ENCODE data around the gene EPHB2.

The EPHB2 gene

DNA sequence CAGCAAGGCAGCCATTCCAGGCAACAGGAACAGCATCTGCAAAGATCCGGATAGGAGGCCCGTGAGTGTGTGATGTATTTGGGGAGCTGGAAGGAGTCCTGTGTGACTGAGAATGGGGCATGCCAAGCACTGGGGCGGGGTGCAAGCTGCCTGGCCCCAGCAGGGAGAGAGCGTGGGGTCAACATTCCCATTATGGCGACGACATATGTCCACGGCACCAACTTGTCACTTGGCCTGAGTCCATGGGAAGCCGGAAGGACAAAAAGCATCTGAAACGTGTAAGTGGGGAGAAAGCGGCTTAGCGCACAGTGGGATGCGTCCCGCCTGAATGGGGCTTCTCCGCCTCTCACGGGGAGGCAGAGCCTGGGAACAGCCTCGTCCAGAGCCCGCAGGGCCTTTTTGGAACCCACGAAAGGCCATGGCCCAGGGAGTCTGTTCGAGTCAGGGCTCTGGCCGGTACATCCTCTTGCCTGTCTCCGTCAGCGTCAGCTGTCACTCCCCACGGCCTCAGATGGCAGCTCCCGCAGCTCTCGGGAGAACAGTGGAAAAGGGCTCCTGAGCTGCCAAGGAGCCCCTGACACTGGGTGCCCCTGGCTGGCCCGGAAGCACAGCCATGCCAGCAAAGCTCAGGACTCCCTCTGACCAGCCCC lies 12.4 kb downstream of the EPHB2 start:
- no peak for DNase-seq

DNA sequence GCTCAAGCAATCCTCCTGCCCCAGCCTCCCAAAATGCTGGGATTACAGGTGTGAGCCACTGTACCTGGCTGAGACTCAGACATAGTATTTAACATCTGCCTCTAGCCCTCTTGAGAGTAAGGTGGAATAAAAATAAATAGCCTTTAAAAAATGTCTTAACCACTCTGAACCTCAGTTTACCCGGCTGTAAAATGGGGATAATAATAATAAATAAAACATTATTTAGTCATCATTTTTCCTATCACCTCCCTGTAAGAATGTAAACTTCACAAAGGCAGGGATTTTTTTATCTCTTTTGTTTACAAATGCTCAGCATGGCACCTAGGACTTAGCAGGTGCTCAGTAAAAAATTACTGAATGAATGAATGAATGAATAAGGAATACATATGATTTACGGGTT lies 17.2 kb downstream of the EPHB2 start:
- DNase-seq, result no peak

DNA sequence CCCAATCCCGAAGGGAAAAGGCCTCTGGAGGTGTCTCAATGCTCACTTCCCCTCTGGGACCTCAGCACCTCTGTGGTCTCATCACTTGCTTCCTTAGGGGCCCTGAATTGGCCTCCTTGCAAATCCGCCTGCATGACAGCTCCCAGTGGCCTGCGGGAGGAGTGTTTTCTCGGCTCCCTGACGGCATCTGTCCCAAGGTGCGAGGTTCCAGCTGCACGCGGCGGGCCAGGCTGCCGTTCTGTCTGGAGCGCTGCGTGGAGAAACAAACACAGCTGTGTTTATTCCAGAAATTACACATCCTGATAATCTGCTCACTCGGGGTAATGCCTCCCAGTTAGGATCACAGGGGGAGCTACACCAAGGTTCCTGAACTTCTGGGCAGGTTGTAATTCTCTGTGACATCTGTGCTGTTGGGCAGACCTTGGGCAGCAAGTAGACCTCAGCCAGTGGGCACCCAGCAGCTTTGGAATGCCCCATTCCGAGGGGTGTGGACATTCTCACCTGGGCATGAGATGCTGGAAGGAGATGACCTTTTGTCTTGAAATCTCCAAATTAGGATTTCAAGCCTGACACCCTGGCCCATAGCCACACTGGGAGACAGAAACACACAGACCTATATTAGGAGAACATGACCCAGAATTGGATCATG lies 18.2 kb downstream of the EPHB2 start:
- no peak for DNase-seq

DNA sequence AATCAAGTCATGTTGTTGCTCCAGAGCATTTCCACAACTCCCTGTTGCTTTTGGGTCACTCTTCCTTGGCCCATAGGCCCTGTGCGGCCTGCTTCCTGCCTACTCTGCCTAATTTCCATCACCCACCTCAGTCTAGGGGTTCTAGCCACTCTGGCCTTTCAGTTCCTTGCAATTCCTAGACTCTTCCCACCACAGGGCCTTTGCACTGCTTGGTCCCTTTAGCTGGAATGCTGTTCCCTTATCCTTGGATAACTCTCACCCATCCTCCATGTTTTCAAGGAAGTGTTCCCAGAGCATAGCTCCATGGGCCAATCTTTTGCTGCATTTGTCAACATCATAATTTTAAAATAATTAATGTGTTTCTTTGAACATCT lies 18.7 kb downstream of the EPHB2 start:
- DNase-seq, result no peak

DNA sequence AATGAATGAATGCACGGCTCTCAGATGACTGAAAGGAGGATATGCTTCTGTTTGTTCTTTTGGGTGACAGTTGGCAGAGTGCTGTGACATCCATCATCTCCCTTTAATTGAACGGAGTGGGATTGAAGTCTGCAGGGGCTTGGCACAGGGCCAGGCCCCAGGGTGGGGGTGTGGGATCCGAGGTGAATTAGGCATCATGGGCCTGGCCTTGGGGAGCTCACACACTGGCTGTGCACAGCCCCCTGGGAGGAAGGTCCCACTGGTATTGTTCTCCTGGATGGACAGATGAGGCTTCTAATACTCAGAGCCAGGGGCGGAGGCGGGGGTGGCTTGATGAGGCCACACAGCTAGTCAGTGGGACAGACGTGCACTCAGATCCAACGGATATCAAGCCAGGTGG lies 19.3 kb downstream of the EPHB2 start:
- no peak for DNase-seq

DNA sequence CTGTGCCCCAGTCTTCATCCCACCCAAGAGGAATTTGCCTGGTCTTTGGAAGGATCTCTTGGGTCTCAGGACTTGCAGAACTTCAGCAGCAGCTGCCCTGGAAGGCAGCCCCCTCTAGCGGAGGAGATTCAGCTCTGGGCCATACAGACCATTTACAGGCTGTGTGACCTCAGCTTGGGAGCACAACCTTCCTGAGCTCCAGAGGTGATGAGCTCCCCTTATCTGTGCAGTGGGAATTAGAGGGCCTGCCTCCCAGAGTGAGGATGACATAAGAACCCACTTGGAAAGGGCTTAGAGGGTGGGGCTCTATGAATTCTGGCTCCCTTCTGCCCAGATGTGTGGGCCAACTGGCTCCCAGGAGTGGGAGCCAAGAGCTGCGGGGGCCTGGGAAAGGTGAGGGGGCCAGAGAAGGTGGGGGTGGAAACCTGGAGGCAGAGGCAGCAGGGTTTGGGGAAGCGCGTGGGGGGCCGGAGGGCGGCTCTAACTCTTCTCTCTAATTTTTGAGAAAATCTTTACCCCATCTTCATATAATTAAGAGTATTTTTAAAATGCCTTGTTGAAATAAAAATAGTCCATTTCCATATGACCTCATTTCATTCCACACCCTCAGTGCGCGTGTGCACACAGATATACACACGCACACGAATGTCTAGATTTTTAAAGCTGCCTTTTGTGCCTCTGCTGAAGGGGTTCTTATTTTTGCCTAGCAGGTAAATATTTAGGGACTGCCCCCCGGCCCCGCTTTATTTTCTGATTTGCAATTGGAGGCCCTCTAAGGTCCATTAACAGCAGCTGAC lies 21.5 kb downstream of the EPHB2 start:
- DNase-seq, result no peak

DNA sequence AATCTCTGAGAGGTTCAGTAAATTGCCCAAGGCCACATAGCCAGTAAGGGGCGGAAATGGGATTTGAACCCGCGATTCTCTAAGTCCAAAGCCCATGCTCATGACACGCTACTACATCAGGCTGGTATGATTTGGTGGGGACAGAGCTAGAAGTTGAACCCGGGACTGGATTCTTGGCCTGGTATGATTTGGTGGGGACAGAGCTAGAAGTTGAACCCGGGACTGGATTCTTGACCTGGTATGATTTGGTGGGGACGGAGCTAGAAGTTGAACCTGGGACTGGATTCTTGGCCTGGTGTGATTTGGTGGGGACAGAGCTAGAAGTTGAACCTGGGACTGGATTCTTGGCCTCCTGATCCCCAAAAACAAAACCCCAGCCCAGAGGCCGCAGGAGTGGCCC lies 23.0 kb downstream of the EPHB2 start:
- DNase-seq, result no peak

DNA sequence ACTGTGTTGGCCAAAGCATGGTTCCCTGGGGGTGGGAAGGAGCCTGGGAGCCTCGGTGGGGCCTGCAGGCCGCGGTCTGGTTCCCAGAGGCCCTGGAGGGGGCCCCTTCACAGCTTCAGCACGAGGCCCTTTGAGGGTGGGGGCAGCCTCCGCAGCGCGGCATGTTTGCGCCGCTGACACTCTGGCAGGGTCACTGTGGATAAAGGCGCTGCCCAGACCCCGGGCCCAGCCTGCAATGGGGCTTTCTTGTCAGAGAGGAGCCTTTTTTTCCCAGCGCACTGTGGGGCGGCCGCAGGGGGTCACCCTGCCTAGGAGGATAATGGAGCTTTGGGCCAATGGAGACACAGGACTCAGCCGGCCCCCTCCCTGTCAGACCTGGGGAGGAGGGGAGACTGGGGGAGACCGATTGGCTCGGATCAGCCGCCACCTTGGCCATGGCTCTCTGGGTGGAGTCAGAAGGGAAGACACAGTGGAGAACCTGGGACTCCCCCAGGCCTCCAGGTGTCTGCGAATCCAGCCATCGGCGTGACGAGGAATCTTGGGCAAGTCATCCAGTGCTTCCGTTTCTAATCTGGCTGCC lies 26.0 kb downstream of the EPHB2 start:
- DNase-seq, result no peak

DNA sequence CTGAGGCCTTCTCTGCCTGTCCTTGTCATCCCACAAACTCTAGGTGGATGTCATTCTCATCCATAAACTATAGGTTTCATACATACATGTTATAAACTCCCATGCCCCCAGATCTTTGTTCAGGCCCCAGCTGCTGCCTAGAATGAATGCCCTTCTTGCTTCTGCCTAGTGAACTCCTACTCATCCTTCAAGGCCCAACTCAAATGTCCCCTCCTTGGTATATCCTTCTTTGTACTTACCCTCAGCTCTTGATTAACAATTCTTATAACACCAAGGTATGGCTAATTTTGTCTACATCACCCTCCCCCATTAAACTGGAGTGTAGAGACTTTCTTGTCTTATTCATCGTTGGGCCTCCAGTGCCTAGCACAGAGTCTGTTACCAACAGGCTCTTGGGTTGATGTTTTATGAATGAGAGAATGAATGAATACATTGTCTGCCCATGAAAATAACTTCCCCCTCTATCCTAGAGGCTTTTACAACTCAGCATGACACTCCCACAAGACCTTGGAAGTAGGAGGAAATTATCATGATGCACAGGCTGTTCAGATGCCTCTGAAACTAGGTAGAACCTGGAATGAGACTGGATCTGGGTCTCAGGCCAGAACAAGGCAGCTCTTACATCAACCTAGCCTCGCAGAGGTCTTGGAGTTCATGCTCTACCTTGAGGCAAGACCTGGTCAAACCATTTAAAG lies 26.9 kb downstream of the EPHB2 start:
- DNase-seq, result no peak

DNA sequence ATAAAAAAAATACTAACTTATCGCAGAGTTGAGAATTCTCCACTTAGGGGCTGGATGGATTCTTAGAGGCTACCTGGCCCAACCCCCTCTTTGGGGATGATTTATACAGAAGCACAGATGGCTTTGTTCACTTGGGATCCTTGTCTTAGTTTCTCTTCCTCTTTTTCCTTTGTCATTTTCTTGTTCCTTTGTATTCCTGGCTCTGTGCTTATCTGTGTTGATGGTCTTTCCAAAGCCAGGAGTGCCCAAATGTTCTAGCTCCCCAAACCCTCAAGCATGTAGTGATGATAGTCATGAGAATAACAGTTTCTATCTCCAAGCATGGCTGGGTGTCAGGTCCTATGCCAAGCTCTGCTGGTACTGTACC lies 27.4 kb downstream of the EPHB2 start:
- no peak for DNase-seq

DNA sequence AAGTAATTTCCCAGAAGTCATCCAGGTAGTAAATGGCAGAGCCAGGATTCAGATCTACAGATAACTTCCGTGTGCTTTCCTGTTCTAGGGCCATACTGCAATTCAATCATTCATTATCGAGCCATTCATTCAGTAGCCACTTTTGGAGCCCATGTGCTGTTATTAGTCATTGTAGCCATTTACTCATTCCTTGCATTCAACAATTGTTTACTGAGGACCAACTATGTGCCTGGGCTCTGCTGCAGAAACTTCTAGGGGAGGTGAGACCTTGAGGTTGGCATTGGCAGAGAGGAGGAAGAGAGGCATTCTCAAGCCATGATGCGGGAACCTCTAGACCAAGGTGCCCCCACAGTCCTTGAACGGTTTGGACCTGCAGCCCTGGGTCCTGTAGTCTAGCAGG lies 27.9 kb downstream of the EPHB2 start:
- DNase-seq, result no peak

DNA sequence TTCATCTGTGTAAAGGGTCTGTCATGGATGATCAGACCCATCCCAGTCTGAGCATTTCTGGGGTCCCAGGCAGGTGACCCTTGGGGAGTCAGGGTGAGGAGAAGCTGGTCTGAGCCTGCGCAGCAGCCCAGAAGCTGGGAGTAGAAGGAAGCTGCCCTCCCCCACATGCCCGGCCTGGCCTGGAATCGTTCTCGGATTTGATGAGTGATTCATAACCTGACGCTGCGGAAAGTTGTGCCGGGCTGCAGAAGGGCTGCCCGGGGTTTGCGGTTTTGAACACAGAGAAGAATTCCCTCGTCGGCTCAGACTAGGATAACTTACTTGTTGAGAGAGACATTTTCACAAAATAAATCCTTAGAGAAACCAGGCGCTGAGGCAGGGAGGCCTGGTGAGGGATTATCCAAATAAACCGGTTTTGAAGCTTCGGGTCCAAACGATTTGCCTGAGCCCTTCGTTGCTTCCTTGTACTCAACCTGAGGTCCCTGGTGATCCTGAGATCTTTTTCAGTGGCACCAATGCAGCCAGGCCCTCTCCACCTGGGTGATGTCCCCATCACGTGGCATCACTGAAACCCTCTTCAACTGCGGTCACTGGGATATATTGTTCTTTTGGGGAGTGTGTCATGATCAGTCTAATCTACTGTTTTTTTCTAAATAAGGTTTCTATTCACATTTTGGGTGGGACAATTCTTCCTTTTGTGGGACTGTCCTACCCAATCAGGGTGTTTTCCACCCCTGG lies 29.2 kb downstream of the EPHB2 start:
- DNase-seq, result no peak

DNA sequence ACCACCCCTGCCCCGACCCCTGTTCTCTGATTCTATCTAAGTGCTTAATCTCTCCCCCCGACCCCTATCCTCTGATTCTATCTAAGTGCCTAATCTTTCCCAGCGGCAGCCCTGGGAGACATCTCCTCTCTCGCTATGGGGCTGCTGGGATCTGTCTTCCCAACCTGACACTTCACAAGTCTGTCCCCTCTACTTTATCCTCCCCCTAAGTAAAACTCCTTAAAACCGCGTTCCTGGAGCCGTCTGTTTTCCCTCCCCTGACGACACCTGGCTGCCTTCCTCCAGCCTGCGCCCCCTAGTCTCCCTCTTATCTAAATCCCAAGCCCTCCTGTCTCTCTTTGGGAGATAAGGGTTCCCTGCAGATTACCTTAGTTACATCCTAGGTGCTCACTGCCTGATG lies 30.5 kb downstream of the EPHB2 start:
- no peak for DNase-seq

DNA sequence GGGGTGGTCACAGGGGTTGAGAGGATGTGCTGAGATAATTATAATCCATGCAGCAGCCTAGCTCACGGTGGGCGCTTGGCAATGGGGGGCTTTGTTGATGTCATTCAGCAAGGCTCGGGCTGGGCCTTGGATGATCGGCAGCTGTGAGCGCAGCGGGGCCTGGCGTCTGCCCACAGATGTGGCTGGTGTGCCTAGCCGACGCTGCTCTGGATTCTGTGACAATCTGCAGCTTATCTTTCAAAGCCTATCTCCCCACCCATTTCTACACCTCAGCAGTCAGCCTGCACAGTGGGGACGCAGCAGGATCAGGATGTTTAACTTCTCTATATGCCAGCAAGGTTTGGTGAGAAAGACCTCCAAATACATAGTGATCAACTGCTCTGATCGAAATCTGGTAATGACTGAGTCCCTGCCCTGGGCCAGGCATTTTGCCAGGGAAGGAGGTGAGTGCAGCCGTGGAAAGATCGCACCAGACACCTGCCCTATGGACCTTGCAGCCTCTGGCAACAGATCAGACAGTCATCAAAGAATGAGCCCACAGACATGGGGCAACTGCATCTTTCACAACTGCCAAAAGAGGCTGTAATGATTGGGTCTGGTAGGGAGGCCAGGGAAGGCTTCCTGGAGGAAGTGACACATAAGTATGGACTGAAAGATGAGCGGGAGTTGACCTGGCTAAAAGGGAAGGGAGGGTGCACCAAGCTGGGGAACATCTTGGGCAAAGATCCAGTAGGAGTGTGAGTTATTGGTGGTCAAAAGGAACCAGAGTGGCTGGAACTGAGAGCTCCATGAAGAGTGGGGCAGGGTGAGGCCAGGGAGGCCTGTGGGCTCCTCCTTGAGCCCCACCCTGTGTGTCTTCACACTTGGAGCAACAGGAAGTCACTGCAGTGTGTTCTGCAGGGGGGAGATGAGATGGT lies 35.3 kb downstream of the EPHB2 start:
- no peak for DNase-seq

DNA sequence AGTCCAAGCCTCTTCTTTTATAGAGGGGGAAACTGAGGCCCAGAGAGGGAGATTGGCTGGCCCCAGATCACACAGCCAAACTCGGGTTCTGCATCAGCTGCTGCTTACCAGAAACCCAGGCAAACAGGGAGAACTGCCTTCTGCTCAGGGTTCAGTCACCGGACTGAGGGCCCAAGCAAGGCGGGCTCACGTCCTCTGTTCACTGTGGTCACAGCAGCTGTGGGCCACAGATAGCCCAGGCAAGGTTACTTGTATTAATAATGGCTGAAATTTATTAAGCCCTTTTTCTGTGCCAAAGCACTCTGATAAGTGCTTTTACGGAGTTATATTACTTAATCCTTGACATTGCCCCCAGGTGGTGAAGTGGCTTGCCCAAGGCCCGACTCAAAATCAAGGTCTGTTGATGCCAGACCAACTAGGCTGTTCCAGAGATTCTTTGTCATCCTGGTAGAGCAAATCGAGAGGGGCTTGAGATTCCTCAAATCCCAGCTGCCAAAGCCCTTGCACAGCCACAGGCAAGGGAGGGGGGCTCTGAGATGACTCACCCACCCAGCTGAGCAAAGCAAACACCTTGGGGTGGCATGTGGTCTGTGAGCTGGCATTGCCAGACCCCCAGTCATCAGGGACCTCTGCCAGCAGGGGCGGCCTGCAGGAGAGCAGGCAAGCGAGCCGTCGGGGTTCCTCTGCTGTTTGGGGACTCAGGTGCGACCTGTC lies 36.5 kb downstream of the EPHB2 start:
- no peak for DNase-seq

DNA sequence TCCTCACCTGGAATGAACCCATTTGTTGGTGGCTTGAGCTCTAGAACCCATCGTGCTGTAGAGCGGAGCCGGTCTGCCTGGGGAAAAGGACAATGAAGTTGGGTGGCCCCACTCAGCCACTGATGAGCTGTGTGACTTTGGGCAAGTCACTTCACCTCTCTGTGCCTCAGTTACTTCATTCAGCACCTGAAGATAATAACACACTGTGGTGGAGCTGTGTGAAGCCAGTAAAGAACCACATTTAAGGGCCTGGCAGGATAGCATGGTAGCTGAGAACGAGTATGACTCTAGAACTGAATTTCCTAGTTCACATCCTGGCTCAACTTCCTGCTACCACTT lies 37.1 kb downstream of the EPHB2 start:
- no peak for DNase-seq

DNA sequence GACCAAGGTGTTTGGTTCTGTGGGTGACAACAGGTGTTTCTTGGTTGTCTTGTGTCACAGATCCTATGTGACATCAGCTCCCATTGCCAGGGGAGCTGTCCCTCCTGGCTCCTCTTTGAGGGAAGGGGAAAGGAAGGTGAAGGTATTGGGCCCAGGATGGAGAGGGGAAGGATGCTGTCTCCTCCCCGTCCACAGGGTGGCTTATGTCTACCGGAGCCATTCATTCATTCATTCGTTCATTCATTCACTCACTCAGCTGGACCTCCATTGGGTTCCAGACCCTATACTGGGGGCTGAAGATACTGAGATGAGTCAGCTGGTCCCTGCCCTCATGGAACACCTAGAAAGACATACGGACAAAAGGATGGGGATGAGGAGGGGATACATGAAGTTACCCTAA lies 38.9 kb downstream of the EPHB2 start:
- no peak for DNase-seq

DNA sequence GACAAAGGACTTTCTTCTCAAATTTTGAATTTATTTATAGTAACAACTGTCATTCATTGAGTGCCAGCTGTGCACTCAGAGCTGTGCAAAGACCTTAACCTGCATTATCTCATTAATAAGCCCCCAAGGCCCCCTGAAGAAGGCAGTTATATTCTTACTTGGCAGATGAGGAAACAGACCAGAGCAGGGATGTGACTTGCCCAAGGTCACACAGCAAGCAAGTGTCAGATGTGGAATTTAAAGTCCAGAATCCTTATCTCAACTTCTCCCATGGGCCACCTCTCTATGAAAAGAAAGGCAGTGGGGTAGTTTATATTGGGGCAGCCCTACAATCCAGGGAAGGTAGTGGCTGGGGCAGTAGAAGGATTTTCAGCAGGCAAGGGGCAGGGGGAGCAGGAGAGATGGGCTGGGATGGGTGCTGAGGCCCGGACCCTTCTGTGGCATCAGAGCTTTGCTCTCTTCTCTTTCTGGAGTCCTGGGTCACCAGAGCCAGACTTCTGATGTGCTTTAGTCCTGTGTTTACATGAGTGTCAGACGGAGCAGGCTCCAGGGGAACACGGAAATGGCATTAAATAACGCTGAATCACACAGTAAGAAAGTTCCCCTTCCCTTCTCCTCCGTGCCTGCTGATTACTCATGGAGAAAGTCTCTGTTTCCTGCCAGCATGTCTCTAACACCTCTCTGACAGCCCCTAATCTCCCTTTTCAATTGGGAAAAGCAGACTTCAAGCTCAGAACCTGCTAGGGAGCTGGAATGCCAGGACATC lies 39.5 kb downstream of the EPHB2 start:
- no peak for DNase-seq

DNA sequence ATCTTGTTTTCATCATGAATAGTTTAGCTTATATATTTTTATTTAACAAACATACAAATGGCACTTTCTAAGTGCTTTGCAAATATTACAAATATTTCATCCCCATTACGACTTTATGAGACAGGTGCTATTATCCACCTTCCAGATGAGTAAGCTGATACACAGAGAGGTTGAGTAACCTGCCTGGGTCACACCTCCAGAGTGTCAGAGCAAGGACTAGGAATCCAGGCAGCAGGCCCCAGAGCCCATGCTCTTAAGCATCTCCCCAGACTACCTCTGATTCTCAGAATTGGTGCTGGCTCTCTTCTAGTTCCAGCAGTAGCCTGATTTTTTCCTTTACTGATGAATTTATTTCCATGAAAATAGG lies 40.0 kb downstream of the EPHB2 start:
- DNase-seq, result no peak

DNA sequence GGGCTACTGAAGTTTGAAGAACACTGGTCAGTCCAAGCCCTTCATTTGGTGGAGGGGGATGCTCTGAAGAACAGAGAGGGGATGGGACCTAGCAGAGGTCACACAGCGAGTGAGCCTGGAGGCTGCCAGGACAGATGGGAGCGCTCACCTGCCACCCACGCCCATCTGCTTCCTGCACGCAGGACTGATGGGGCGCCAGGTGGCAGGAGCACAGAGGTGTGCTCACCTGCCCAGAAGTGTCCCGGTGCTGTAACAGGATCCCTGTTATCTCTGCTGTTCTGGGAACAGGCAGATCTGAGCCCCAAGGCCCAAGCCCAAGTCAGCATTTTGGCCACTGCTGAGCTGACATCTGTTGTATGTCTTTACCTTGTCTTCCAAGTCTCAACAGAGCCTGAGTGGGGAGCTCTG lies 40.5 kb downstream of the EPHB2 start:
- DNase-seq, result no peak

Data from NCI-H1436 (cell line).